GM18909 (cell line): ENCODE measurements around the gene GPC3.

ENCODE experiments used
- ATAC-seq: cut with Tn5 transposase; IDR thresholded peaks from one replicate; pipeline ENCODE4 v1.9.1; 2021; ENCODE audit warnings: mild to moderate bottlenecking; ENCODE audit not compliant: unreplicated experiment, poor library complexity

GPC3 gene

GRCh38 chrX:133587071-133587470, 398.3 kb downstream of the GPC3 start:
- no peak for ATAC-seq

GRCh38 chrX:133586443-133586842, 399.0 kb downstream of the GPC3 start:
- ATAC-seq: no peak

- no peak for ATAC-seq
Measured at GRCh38 chrX:133583825-133584224, 401.6 kb downstream of the GPC3 start.

GRCh38 chrX:133580625-133581024, 404.8 kb downstream of the GPC3 start:
- ATAC-seq: no peak

GRCh38 chrX:133579631-133580030, 405.8 kb downstream of the GPC3 start:
- ATAC-seq: no peak

- ATAC-seq: no peak
Measured at GRCh38 chrX:133576876-133577275, 408.5 kb downstream of the GPC3 start.

- no peak for ATAC-seq
Measured at GRCh38 chrX:133575501-133576136, 409.8 kb downstream of the GPC3 start.

- ATAC-seq: no peak
Measured at GRCh38 chrX:133574716-133575115, 410.7 kb downstream of the GPC3 start.

GRCh38 chrX:133570549-133570948, 414.8 kb downstream of the GPC3 start:
- ATAC-seq: no peak

- no peak for ATAC-seq
Measured at GRCh38 chrX:133569217-133569616, 416.2 kb downstream of the GPC3 start.

GRCh38 chrX:133568109-133568508, 417.3 kb downstream of the GPC3 start:
- no peak for ATAC-seq

GRCh38 chrX:133566876-133567275, 418.5 kb downstream of the GPC3 start:
- ATAC-seq: no peak

- no peak for ATAC-seq
Measured at GRCh38 chrX:133563705-133564104, 421.7 kb downstream of the GPC3 start.

- no peak for ATAC-seq
Measured at GRCh38 chrX:133561251-133561650, 424.1 kb downstream of the GPC3 start.

- ATAC-seq: no peak
Measured at GRCh38 chrX:133559909-133560308, 425.5 kb downstream of the GPC3 start.

- no peak for ATAC-seq
Measured at GRCh38 chrX:133555782-133556458, 429.5 kb downstream of the GPC3 start.

GRCh38 chrX:133550665-133551485, 434.5 kb downstream of the GPC3 start:
- no peak for ATAC-seq

GRCh38 chrX:133549295-133549933, 436.0 kb downstream of the GPC3 start:
- ATAC-seq: no peak

GRCh38 chrX:133546441-133546840, 439.0 kb downstream of the GPC3 start:
- no peak for ATAC-seq

- no peak for ATAC-seq
Measured at GRCh38 chrX:133544778-133545177, 440.6 kb downstream of the GPC3 start.

GRCh38 chrX:133544115-133544514, 441.3 kb downstream of the GPC3 start:
- no peak for ATAC-seq
